ENCODE results near the gene NRP2. TPM values are rescaled to one million over a fixed set of nuclear protein-coding genes. Genes with fewer than 3 reads are reported as not detected.

The NRP2 gene
- total and polyA plus RNA-seq, 2 donors (not counting 1 experiment from before 2014, with no cell fraction given) = 16.6 to 28.7 TPM

DNA sequence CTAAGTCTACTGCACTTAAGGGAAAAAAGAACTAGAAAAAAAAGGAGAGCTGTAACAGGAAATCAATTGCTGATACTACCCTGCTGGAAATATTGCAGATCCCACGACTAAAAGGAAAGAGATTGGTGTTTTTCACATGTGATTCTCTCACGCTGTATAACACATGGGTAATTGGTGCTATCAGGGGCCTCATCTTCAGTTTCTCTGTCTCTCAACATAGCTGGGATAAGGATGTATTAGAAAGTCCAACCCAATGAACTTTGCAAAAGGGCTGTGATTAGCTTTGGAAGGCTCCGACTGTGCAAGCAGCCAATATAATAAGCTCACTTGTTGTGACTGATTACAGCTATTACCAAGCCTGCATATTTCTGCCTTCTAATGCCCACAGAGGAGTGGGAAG is 133.4 kb downstream of the NRP2 start:
- TF ChIP-seq EZH2 (IDR thresholded peaks at IDR 0.05; ENCODE audit: low read length, missing control alignments) (no peak), CTCF (conservative IDR thresholded peaks at IDR 0.05 in 1 of 2, IDR thresholded peaks at IDR 0.05 in 1 of 2; ENCODE audit: low read depth in 1 of 2, low read length in 2 of 2) (no peak)
- Histone ChIP-seq H3K9ac (ENCODE audit: insufficient read depth, low read length) (no peak overlapping the region), H3K4me2 (ENCODE audit: extremely low read depth, insufficient read depth, low read length) (no peak overlapping the region), H3K9me3 (ENCODE audit: control insufficient read depth, insufficient read depth, low read depth, low read length) (no peaks in the 10 kb centered on the region), H3K4me1 (ENCODE audit: control insufficient read depth, extremely low read depth, insufficient read depth, low read length) (no peaks in the 10 kb centered on the region), H4K20me1 (ENCODE audit: control insufficient read depth, extremely low read depth, insufficient read depth, low read length) (no peaks in the 10 kb centered on the region), H2AFZ (ENCODE audit: low read length) (no peak overlapping the region), H3K4me3 (replicated peaks in 1 of 4; ENCODE audit: control extremely low read depth in 1 of 4, insufficient read depth in 1 of 4, low read depth in 3 of 4, low read length in 4 of 4) (no peak overlapping the region), H3K27ac (ENCODE audit: insufficient read depth, low read length) (no peak overlapping the region), H3K27me3 (ENCODE audit: control insufficient read depth, insufficient read depth, low read length) (no peaks in the 10 kb centered on the region), H3K79me2 (ENCODE audit: control insufficient read depth, insufficient read depth, low read length) (no peaks in the 10 kb centered on the region), H3K36me3 (ENCODE audit: control insufficient read depth, insufficient read depth, low read length) (no peaks in the 10 kb centered on the region)
- no peak for DNase-seq (ENCODE audit: low read depth in 2 of 2)

DNA sequence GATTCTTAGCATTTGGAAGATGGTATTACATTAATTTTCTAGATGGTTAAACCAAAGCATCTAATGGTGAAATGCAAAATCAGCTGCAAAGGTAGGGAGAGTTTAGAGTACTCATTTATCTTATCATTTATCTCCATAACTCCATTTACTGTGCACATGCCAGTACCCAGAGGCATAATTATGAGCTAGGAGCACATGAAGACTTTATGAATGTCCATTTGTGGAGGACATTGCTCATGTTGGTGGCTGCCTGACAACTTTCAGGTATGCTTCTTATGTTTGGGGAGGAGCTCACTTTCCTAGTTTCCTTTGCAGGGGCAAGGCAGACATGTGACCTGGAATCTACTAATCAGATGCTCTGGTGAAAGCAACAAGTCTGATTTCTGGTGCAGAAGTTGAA is 134.0 kb downstream of the NRP2 start:
- Histone ChIP-seq H3K36me3 (ENCODE audit: control insufficient read depth, insufficient read depth, low read length) (no peaks in the 10 kb centered on the region), H3K4me3 (replicated peaks in 1 of 4; ENCODE audit: control extremely low read depth in 1 of 4, insufficient read depth in 1 of 4, low read depth in 3 of 4, low read length in 4 of 4) (no peak overlapping the region), H3K9ac (ENCODE audit: insufficient read depth, low read length) (no peak overlapping the region), H3K9me3 (ENCODE audit: control insufficient read depth, insufficient read depth, low read depth, low read length) (no peaks in the 10 kb centered on the region), H3K27ac (ENCODE audit: insufficient read depth, low read length) (no peak overlapping the region), H3K79me2 (ENCODE audit: control insufficient read depth, insufficient read depth, low read length) (no peaks in the 10 kb centered on the region), H3K4me2 (ENCODE audit: extremely low read depth, insufficient read depth, low read length) (no peak overlapping the region), H4K20me1 (ENCODE audit: control insufficient read depth, extremely low read depth, insufficient read depth, low read length) (no peaks in the 10 kb centered on the region), H3K4me1 (ENCODE audit: control insufficient read depth, extremely low read depth, insufficient read depth, low read length) (no peaks in the 10 kb centered on the region), H3K27me3 (ENCODE audit: control insufficient read depth, insufficient read depth, low read length) (no peaks in the 10 kb centered on the region), H2AFZ (ENCODE audit: low read length) (no peak overlapping the region)
- no peak for TF ChIP-seq CTCF (conservative IDR thresholded peaks at IDR 0.05 in 1 of 2, IDR thresholded peaks at IDR 0.05 in 1 of 2; ENCODE audit: low read depth in 1 of 2, low read length in 2 of 2)
- no peak for TF ChIP-seq EZH2 (IDR thresholded peaks at IDR 0.05; ENCODE audit: low read length, missing control alignments)
- DNase-seq (ENCODE audit: low read depth in 2 of 2) = no peak

DNA sequence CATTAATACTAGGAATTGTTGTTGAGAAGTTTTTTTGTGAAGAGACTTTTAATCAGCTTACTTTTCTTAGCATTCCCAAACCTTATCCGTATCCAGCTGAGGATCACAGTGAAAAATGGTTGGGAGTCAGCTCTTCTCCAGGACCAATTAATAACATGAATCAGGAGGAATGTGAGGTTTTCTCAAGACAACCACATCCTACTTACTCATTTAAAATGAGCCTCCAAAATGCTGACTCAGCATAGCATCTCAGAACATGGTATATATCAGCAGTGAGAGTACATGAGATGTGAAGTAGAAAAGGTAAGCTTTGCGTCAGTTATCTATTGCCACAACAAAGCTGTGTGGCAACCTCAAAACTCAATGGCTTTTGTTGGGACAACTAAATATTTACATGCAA is 140.3 kb downstream of the NRP2 start:
- Histone ChIP-seq H3K36me3 (ENCODE audit: control insufficient read depth, insufficient read depth, low read length) (no peaks in the 10 kb centered on the region), H4K20me1 (ENCODE audit: control insufficient read depth, extremely low read depth, insufficient read depth, low read length) (no peaks in the 10 kb centered on the region), H2AFZ (ENCODE audit: low read length) (no peak overlapping the region), H3K9ac (ENCODE audit: insufficient read depth, low read length) (no peak overlapping the region), H3K9me3 (ENCODE audit: control insufficient read depth, insufficient read depth, low read depth, low read length) (no peaks in the 10 kb centered on the region), H3K27ac (ENCODE audit: insufficient read depth, low read length) (no peak overlapping the region), H3K4me2 (ENCODE audit: extremely low read depth, insufficient read depth, low read length) (no peak overlapping the region), H3K4me3 (replicated peaks in 1 of 4; ENCODE audit: control extremely low read depth in 1 of 4, insufficient read depth in 1 of 4, low read depth in 3 of 4, low read length in 4 of 4) (no peak overlapping the region), H3K4me1 (ENCODE audit: control insufficient read depth, extremely low read depth, insufficient read depth, low read length) (no peaks in the 10 kb centered on the region), H3K79me2 (ENCODE audit: control insufficient read depth, insufficient read depth, low read length) (no peaks in the 10 kb centered on the region), H3K27me3 (ENCODE audit: control insufficient read depth, insufficient read depth, low read length) (no peaks in the 10 kb centered on the region)
- peak; percentile 54 to 92 for DNase-seq (ENCODE audit: low read depth in 2 of 2)
- no peak for TF ChIP-seq CTCF (conservative IDR thresholded peaks at IDR 0.05 in 1 of 2, IDR thresholded peaks at IDR 0.05 in 1 of 2; ENCODE audit: low read depth in 1 of 2, low read length in 2 of 2)
- no peak for TF ChIP-seq EZH2 (IDR thresholded peaks at IDR 0.05; ENCODE audit: low read length, missing control alignments)

Measured in fibroblast of lung (primary cell).